HG03342 (cell line): ENCODE results near the gene NCK2.
"Not testable (repeated sequence)": the region's sequence is repeated elsewhere in the genome, so short reads cannot be mapped to it uniquely, and the experiment has no call there.

ENCODE experiments used
- ATAC-seq: cut with Tn5 transposase; IDR thresholded peaks from one replicate; pipeline ENCODE4 v1.9.1; 2021; ENCODE audit warnings: mild to moderate bottlenecking, moderate library complexity; ENCODE audit not compliant: unreplicated experiment

The NCK2 gene

GRCh38 chr2:105754011-105754410, 9.3 kb downstream of the NCK2 start:
- ATAC-seq: no peak

DNA sequence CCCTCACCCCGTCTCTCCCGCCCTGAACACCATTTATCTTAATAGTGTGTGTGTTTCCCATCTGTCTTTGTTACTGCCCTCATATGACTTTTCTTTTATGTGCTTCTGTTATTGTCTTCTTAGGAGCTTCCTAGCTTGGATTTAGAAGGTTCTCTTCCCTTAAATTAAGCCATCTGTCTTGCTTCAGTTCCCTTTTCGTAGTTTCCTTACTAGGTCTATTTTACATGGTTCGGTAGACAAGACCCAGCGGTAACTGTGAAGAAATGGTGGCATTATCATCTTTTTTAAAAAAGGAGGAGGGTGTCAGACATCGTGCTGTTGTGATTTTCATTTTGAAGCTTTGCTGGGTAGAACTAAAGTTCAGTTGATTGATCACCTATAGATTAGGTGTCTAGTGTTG, 10.3 kb downstream of the NCK2 start:
- no peak for ATAC-seq

DNA sequence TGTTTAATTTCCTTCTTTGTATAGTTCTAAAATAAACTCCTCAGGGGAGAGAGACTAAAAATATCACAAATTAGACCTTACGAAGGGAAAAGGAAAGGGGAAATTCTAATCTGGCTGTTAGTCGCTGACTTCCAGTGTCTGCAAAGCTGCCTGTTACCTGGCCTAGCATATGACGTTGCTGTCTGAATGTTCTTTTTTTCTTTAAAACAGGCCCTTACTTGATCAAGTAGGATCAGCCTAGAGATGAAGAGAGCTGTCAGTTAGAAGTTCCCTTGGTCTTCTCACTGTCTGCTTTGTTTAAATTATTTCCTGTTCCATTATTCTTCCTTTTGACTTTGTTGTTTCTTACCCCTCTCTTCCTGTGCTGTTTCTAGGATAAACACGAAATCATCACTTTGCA, 11.2 kb downstream of the NCK2 start:
- ATAC-seq: no peak

DNA sequence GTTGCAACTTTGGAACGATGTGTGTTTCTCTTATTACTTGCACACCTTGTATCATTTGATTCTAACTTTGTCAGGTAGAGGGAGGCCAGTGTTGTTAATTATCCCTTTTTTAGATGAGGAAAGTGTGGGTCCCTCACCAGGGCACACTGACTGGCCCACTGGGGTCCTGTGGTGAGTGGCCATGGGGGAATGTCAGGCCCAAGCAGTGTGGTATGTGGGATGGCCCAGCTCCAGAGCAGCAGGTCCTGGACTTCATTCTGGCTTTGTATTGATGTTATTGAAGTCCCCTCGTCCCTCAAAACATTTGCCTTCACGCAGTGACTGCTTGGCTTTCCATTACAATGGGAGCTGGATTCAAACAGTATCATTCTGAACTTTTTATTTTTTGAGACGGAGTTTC, 11.7 kb downstream of the NCK2 start:
- no peak for ATAC-seq

- ATAC-seq: not testable (repeated sequence)
Observed at GRCh38 chr2:105756865-105757264, 12.2 kb downstream of the NCK2 start.

DNA sequence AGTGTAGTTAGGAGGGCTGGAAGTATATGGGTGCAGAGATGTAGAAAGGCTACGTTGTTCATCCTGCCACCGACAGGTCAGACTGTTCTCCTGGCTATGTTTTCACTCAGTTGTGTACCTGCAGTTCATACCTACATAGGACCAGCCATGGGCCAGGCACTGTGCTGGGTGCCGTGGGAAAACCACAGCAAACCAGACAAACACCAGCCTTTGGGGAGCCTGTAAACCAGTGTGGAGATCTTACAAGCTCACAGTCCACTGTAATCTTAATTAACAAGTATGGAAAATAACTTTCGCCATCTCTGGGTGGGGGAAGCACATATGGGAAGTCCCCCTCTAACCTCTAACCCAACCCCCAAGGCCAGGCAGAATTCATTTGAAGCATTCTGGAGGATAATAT, 12.7 kb downstream of the NCK2 start:
- ATAC-seq: no peak

GRCh38 chr2:105760191-105760590, 15.5 kb downstream of the NCK2 start:
- ATAC-seq: no peak

GRCh38 chr2:105760639-105761337, 16.1 kb downstream of the NCK2 start:
- ATAC-seq: no peak

- ATAC-seq: no peak
Observed at GRCh38 chr2:105761931-105762515, 17.3 kb downstream of the NCK2 start.

GRCh38 chr2:105763076-105763475, 18.4 kb downstream of the NCK2 start:
- no peak for ATAC-seq

- ATAC-seq: no peak
Observed at GRCh38 chr2:105764059-105764458, 19.3 kb downstream of the NCK2 start.

GRCh38 chr2:105765415-105766299, 20.9 kb downstream of the NCK2 start:
- ATAC-seq: no peak

- no peak for ATAC-seq
Observed at GRCh38 chr2:105766300-105766866, 21.7 kb downstream of the NCK2 start.

- no peak for ATAC-seq
Observed at GRCh38 chr2:105768176-105768575, 23.5 kb downstream of the NCK2 start.

GRCh38 chr2:105768961-105769452, 24.3 kb downstream of the NCK2 start:
- no peak for ATAC-seq

DNA sequence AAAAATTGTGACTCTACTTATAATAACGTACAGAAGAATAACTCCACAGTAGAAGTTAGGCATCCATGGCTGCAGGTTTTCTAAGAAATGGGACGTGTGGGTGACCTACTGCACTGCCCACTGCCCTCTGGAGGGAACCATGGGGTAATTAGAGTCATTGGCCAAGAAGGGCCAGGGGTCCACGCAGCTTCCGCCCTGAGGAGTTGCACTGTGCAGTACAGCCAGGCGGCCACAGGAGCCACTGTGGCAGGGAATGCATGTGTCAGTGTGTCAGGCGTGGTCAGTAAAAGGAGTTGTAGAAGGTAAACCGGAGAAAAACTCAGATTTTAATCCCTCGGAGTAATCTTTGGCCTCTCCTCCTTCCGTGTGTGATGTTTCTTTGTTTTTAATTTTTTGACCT, 24.8 kb downstream of the NCK2 start:
- ATAC-seq: no peak

GRCh38 chr2:105770149-105770548, 25.4 kb downstream of the NCK2 start:
- no peak for ATAC-seq

DNA sequence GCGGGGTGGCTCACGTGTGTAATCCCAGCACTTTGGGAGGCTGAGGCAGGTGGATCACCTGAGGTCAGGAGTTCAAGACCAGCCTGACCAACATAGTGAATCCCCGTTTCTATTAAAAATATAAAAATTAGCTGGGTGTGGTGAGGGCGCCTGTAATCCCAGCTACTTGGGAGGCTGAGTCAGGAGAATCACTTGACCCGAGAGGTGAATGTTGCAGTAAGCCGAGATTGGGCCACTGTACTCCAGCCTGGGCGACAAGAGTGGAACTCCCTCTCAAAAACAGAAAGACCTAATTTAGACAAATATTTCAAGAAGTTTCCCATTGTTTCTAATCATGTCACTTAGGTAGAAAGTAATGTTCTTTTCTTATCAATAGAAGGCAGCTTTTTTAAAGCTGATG, 26.6 kb downstream of the NCK2 start:
- not testable (repeated sequence) for ATAC-seq

- no peak for ATAC-seq
Observed at GRCh38 chr2:105771836-105772235, 27.1 kb downstream of the NCK2 start.

- ATAC-seq: no peak
Observed at GRCh38 chr2:105772362-105772761, 27.6 kb downstream of the NCK2 start.

DNA sequence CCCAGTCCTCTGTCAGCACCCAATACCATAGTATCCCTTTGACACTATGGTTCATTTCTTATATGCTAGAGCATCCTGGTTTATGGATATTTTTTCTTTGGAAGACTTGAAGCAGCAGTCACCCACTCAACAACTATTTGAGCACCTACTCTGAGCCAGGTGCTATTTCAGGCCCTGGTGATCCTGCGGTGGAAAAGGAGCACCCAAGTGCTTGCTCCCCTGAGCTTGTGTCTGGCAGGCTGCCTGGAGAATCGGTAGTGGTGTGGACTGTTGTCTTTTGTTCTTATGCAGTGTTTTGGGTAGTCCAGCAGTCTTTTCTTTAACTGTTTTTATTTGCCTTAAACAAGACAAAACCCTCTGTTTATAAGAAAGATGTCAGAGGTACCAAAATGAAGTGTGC, 28.9 kb downstream of the NCK2 start:
- ATAC-seq: no peak
